ENCODE measurements around the gene PRKN. TPM values are rescaled to one million over a fixed set of nuclear protein-coding genes. Genes with fewer than 3 reads are reported as not detected.

Gene PRKN
- total RNA-seq, 6 experiments from 2014 or later = 0.32 TPM; not detected in 5

DNA sequence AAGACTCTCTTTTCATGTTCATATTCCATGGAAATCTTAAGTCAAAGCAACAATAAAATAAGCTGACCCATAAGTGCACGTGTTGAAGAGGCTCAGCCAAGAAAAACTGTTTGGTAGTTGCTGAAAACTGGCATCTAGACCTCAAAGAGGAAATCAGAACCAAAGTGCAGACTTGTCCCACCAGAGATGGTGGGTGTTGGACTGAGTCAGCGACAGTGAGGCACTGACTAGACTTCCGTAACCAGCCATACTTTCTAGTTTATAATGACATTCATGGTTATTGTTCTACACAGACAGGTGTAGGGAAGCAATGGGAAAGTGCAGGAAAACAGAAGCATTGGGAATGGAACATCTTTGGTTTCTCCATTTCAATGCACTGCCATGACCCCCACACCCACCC lies 1278.0 kb downstream of the PRKN start:
- Mint-ChIP-seq H3K9me3 (peaks cover 25% of the 10 kb centered on the region), H3K27ac (no peak overlapping the region), H3K4me3 (no peak overlapping the region), H3K36me3 (ENCODE audit: low read depth) (no peaks in the 10 kb centered on the region), H3K27me3 (ENCODE audit: insufficient read depth) (peaks cover 2% of the 10 kb centered on the region; the same call in 1 of the 2 replicates), H3K4me1 (ENCODE audit: low read depth) (no peaks in the 10 kb centered on the region)
- TF ChIP-seq, protein P1, sequence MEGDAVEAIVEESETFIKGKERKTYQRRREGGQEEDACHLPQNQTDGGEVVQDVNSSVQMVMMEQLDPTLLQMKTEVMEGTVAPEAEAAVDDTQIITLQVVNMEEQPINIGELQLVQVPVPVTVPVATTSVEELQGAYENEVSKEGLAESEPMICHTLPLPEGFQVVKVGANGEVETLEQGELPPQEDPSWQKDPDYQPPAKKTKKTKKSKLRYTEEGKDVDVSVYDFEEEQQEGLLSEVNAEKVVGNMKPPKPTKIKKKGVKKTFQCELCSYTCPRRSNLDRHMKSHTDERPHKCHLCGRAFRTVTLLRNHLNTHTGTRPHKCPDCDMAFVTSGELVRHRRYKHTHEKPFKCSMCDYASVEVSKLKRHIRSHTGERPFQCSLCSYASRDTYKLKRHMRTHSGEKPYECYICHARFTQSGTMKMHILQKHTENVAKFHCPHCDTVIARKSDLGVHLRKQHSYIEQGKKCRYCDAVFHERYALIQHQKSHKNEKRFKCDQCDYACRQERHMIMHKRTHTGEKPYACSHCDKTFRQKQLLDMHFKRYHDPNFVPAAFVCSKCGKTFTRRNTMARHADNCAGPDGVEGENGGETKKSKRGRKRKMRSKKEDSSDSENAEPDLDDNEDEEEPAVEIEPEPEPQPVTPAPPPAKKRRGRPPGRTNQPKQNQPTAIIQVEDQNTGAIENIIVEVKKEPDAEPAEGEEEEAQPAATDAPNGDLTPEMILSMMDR (IDR thresholded peaks at IDR 0.05) = no peak
- no peak for DNase-seq

DNA sequence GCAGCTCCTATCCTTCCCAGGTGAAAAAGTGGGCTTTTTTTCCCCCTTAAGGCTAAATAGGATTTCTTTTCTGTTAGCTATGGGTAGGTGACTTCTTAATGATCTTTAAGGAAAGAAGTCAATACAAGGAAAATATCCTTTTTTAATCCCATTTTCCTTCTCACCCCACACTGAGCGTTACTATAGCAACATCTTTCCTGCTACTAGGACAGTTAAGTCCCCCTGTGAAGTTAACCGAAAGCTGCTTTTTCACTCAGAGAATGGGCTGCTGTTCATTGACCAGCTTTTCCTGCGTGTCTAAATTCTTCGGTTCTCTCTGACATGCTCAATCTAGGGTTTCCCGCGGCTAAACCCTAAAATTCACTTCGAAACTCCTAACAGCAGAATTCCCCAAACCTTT lies 1280.6 kb downstream of the PRKN start:
- Mint-ChIP-seq H3K4me3 (no peak overlapping the region), H3K36me3 (ENCODE audit: low read depth) (no peaks in the 10 kb centered on the region), H3K4me1 (ENCODE audit: low read depth) (no peaks in the 10 kb centered on the region), H3K27me3 (ENCODE audit: insufficient read depth) (peaks cover 2% of the 10 kb centered on the region; the same call in 1 of the 2 replicates), H3K9me3 (peaks cover 46% of the 10 kb centered on the region), H3K27ac (no peak overlapping the region)
- TF ChIP-seq, protein P1 (IDR thresholded peaks at IDR 0.05) = no peak
- DNase-seq = no peak

DNA sequence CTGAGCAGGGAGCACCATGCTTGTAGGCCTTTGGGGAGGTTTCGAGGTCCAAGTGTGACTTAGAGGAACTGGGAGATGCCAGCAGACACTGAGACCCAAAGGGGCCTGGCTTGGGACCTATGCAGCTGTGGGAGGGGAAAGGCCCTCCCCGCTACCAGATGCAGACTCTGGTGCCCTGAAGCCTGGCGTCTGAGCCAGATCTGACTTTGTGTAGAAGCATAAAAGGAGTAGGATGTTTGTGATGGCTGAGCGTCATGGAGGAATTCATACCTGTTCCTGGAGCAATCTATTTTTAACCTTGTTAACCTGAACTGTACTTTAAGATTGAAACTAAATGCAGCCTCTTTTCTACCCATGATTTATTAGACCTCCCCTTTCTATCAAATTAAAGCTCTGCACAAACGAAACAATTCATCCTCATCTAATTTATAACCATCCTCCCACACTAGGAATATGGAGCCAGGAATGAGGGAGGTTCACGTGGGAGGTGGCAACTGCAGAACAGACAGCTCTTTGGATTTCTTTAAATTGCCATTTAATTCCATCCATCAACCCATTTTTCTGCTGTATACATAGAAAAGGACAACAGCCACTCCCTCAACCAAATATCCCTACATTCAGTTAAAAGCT lies 1281.2 kb downstream of the PRKN start:
- Mint-ChIP-seq H3K27ac (no peak overlapping the region), H3K27me3 (ENCODE audit: insufficient read depth) (peaks cover under 1% of the 10 kb centered on the region; the same call in 1 of the 2 replicates), H3K4me1 (ENCODE audit: low read depth) (no peaks in the 10 kb centered on the region), H3K36me3 (ENCODE audit: low read depth) (no peaks in the 10 kb centered on the region), H3K4me3 (no peak overlapping the region), H3K9me3 (peaks cover 49% of the 10 kb centered on the region)
- no peak for DNase-seq
- TF ChIP-seq, protein P1 (IDR thresholded peaks at IDR 0.05) = no peak

DNA sequence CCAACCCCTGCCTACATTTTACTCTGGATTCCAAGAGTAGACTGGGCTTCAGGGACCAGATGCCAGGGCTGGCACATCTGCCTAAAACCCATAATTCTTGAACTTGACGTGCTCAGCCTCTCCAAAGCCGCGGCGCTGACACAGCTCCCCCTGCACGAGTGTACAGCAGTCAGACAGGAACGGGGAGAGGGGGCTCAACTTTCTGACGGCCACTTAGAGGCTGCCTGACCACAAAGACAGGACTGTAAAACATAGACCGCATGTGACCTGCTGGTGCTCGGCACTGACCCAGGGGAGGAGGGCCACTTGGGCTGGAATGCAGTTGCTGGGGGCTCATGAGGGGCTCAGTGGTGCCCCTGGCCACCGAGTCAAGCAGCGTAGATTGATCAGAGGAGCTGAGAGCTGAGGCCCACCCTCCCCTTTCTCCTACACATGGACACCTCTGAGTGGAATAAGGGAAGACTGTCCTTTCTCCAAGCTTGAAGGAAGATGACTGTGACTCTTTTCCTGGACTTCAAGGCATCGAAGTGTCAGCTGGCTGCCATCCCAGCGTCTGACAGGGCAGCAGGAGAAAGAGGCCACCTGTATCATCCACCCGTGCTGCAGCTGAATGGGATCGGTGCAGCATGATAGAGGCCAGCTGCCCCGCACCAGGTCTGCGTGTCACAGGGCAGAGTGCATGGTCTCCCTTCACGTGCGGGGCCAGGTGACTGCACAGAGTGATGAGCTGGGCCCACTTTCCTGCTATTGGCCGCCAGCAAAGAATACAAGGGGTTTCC lies 1282.4 kb downstream of the PRKN start:
- no peak for DNase-seq
- TF ChIP-seq, protein P1 (IDR thresholded peaks at IDR 0.05) = no peak
- no peaks in the 10 kb centered on the region for H3K4me1 Mint-ChIP-seq (ENCODE audit: low read depth)
- H3K9me3 Mint-ChIP-seq = peaks cover 55% of the 10 kb centered on the region
- H3K36me3 Mint-ChIP-seq (ENCODE audit: low read depth) = no peaks in the 10 kb centered on the region
- H3K27me3 Mint-ChIP-seq (ENCODE audit: insufficient read depth) = no peaks in the 10 kb centered on the region; the same call in 1 of the 2 replicates
- no peak overlapping the region for H3K4me3 Mint-ChIP-seq
- H3K27ac Mint-ChIP-seq = no peak overlapping the region

DNA sequence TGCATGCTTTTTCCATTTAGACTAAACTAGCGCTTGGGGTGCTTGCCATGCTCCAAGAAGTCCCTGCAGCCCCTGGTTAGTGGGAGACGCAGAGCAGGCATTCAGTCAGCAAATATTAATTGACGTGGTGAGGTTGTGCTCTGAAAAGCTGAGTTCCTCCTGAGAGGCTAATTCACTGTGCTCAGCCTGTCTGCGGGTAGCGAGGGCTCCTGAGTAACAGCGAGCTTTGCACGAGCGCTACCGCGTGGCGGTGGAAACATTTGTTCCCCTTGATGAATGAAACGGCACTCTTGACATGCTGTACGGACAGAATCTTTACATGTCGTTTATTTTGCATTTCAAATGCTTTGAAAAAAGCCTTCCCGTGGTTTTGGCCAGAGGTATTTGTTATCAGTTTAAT lies 1283.1 kb downstream of the PRKN start:
- peaks cover 56% of the 10 kb centered on the region for H3K9me3 Mint-ChIP-seq
- no peak overlapping the region for H3K4me3 Mint-ChIP-seq
- no peaks in the 10 kb centered on the region; the same call in 1 of the 2 replicates for H3K27me3 Mint-ChIP-seq (ENCODE audit: insufficient read depth)
- H3K4me1 Mint-ChIP-seq (ENCODE audit: low read depth) = no peaks in the 10 kb centered on the region
- TF ChIP-seq, protein P1 (IDR thresholded peaks at IDR 0.05) = no peak
- no peak for DNase-seq
- H3K27ac Mint-ChIP-seq = no peak overlapping the region
- no peaks in the 10 kb centered on the region for H3K36me3 Mint-ChIP-seq (ENCODE audit: low read depth)
